GM18867 (cell line): Measurements from ENCODE around the gene EBF3.

Experiments used
- ATAC-seq: cut with Tn5 transposase; IDR thresholded peaks from one replicate; pipeline ENCODE4 v1.9.1; 2021; ENCODE audit warnings: mild to moderate bottlenecking, moderate library complexity; ENCODE audit not compliant: unreplicated experiment

Gene EBF3

DNA sequence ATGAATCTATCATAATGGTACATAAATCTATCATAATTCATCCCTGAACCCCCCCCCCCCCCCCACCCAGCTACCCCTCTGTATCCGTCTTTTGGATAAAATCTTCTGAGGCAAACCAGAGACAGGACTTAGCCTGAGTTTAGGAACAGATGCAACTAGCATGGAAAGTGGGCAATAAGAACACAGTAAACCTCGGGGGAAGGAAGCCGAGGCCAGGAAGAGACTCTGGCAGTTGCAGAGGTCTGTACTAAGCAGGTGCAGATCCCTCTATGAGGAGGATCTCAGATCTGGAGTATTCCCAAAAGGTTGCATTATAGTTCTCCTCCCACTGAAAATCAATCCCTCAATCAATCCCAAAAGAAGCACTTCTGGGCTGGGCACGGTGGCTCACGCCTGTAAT lies 87.2 kb downstream of the EBF3 start:
- ATAC-seq, result no peak

- no peak for ATAC-seq
These were observed 87.9 kb downstream of the EBF3 start for GRCh38 chr10:129875993-129876726.

GRCh38 chr10:129873351-129873750 lies 90.7 kb downstream of the EBF3 start:
- no peak for ATAC-seq

GRCh38 chr10:129871966-129872365 lies 92.1 kb downstream of the EBF3 start:
- no peak for ATAC-seq

DNA sequence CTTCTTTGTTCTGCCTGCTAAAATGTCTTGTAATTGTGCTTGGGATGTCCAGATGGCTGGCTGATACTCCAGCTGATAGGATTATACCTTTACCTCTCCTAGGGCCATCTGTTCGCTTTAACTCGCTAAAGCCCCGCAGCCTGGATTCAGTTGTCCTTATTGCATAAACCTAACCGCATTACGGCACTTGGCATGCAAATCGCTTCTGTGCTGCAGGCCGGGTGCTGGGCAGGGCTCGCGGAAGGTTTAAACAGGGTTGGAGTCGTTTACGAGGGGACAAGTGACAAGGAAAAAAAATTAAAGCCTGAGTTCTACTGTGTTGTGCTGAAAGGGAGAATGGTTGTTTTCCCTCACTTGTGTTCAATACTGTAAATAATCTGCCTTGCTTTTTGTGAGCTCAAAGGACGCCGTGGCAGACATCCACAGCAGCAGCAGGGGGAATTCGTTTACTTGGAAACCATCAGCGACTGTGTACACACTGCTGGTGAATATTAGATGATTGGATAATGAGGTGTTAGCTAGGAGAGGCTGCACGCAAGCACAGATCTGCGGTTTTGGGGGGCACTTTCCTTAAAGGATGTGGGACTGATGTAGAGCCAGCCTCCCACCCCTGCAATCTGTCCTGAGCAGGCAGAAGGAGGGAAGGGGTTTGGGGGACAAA lies 93.0 kb downstream of the EBF3 start:
- ATAC-seq, result no peak

- no peak for ATAC-seq
These were observed 93.7 kb downstream of the EBF3 start for GRCh38 chr10:129870474-129870757.

GRCh38 chr10:129869596-129870473 lies 94.2 kb downstream of the EBF3 start:
- no peak for ATAC-seq

GRCh38 chr10:129868449-129869035 lies 95.5 kb downstream of the EBF3 start:
- no peak for ATAC-seq

DNA sequence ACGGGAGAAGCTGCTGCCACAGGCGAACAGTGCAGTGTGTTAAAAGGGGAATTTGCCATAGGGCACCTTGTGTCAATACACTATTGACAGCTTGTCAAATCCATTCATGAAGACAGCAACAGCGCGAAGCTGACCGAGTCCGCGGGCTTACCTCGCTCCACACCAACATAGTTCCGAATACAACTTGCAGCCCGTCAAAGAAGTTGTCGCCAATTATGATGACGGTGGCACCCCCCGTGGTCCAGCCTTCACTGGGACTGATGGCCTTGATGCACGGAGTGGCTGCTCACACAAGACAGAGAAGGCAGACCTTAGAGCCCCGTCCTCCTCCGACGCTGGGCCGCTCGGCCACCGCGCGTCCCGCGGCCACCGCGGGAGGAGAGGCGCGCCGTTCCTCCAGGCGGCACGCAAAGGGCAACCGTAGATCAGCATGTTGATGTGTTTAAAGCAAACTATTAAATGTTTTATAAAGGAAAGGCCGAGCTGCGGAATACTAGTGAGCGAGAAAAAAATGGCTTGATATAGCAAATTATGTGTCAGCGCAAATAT lies 96.4 kb downstream of the EBF3 start:
- ATAC-seq, result no peak

DNA sequence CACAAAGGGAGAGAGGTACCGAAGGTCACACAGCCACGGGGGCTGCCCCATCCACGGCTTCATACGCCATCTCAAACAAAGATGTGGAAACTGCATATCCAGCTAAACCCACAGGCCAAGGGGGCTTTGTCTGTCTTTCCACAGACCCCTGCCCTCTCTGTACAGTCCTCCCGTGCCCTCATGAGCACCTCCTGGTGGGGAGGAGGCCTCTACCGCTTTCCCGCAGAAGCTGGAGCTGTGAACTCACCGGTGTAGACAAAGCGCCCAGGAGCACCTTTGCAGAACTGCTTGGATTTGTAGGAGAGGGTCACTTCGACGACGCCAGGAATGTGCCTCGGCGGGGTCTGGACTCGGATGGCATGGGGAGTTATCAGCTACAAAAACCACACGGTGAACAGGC lies 97.2 kb downstream of the EBF3 start:
- no peak for ATAC-seq

GRCh38 chr10:129865960-129866359 lies 98.1 kb downstream of the EBF3 start:
- ATAC-seq, result no peak

DNA sequence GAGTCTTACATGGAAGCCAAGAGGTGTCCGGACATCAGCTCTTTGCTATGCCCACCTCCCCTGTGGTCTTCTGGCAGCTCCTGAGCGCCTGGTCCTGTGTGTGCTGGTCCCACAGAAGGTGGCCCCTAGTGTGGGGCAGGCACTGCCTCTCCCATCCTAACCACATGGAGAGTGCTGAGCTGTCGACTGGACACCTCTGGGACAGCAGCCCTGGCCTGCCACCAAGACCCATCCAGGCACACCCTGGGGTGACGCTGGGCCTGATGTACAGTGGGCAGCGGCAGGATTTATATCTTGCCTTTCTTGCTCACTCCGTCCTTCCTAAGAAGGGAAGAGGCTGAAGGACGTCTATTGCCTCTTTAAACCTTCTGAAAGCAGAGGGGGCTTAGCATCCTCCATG lies 98.7 kb downstream of the EBF3 start:
- no peak for ATAC-seq

DNA sequence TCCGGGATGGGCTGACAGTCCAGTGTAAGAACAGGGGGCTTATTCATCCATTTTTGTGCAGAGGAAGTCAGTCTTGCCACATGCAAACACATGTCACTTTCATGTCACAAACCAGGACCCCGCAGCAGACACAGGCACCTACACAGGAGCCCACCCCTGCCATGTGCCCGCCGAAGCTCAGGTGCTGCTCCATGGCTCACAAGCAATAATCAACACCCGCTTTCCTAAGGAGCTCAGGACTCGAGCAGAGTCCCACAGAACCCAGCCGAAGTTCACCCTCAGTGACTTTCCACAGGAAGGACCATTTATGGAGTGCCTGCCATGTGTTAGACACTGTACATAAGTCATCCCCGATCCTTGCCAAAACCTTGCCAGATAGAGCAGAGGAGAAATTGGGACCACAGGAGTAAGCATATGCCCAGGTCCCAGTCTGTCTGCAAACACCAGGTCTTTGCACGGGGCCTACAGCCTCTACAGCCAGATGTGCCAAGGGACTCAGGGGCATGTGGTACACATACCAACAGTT lies 99.4 kb downstream of the EBF3 start:
- ATAC-seq, result no peak

- no peak for ATAC-seq
These were observed 100.0 kb downstream of the EBF3 start for GRCh38 chr10:129864082-129864481.

DNA sequence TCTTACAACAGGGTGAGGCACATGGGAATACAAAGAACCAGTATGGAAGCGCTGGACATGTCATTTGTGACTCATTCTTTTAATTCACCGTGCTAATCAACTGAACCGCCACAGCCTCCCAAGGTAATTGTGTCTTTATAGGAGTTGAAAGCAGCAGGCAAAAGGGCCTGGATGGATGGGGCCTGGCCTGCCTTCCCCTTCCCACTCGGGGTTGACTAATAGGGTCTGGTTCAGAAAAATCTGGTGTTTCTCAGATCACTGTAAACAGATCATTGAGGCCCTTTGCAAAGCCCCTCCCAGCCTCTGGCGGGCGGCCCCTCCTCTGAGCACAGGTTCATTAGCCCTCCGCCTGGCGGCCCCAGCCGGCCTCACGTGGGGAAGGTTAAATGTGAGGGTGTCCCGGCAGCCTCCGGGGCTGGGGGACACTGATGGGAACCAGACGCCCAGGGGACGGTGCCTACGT lies 100.8 kb downstream of the EBF3 start:
- no peak for ATAC-seq

DNA sequence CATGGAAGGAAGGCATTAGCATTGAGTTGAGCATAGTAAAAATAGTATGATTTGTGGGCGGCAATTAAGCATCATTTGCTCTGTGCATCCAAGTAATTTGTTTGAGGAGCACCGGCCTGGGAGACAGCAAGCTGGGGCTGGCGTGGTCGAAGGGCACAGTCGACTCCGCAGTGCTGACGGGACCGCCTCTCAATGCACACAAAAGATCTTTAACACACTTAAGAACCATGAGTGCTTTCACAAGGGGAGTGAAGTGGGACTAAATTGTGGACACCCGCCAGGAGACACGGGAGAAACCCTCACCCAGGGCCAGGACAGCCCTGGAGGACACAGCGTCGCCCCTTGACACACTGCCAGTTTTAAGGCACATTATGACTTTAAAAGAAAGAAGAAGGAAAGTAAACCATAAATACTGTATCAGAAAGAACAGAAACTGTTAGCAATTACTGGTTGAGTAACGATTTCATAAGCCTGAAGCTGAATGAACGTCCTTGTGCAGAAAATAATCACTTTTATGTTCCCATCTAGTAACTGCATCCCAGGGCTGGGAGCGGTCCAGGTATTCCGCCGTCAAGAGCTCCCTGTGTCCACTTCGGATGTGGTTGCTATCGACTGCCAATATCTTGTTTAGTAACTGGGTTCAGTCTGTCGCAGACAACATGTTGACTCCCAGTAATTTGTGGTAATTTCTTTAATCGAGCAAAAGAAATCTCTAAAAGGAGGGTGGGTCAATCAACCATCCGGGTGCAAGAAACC lies 102.1 kb downstream of the EBF3 start:
- no peak for ATAC-seq

DNA sequence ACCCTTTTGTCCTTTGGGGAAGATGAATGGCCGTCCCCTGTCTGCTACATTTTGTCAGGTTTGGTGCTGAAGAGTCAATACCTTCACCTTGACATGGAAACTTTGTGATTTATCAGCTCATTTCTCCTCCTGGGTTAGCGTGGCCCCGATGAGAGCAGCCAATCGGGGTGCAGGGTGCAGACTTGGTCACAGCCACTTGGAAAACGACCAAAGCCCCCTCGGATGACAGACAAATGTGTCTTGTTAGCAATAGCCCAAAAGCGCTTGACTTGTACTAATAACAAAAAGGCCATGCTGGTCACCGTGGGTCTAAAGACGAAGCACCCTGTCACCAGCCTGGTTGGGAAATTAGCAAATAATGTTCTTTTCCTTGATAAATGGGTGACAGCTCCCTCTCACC lies 103.7 kb downstream of the EBF3 start:
- ATAC-seq, result no peak

DNA sequence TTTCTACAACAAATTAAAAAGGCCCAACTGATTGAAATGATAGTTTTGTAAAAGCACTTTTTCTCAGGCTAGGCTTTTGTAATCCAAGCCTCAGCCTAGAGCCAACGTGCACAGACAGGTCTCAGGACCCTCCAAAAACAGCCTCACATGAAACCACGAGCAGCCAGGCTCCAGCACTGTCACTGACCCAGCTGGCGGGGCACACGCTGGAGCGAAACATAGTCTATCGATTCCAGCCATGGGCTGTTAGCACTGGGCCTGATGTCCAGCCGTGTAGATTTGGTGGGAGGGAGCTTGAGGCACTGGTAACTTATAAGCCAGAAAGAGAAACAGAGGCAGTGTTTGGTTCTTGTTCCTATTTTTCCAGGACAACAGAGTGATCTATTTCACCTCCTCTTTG lies 104.5 kb downstream of the EBF3 start:
- no peak for ATAC-seq

GRCh38 chr10:129857242-129857960 lies 106.7 kb downstream of the EBF3 start:
- ATAC-seq, result no peak
